OCI-LY1 (cell line): ENCODE data around the gene KRTAP21-2.

Experiments used
- H2AFZ ChIP-seq: fragments of 200-600 bp; sonication (generic), shearing (Covaris generic); 2 replicates; pipeline ENCODE4 v1.6.0; 2014; ENCODE audit warnings: antibody characterized with exemption, mild to moderate bottlenecking, low read length
- H3F3A ChIP-seq: fragments of 200-600 bp; sonication (generic), shearing (Covaris generic); 2 replicates; pipeline ENCODE4 v1.6.0; 2014; ENCODE audit warnings: mild to moderate bottlenecking, antibody characterized with exemption, low read length, moderate library complexity; ENCODE audit not compliant: insufficient read depth
- H3K27ac ChIP-seq: fragments of 200-600 bp; sonication (generic); 2 replicates; pipeline ENCODE4 v1.5.1; 2014; ENCODE audit warnings: low read length, mixed run types, mild to moderate bottlenecking, low read depth; ENCODE audit not compliant: poor library complexity, severe bottlenecking
- H3K27me3 ChIP-seq: fragments of 200-600 bp; sonication (generic); 2 replicates; pipeline ENCODE4 v1.6.0; 2014; ENCODE audit warnings: antibody characterized with exemption, mild to moderate bottlenecking, low read length, moderate library complexity; ENCODE audit not compliant: insufficient read depth
- H3K36me3 ChIP-seq: fragments of 200-600 bp; sonication (generic); 2 replicates; pipeline ENCODE4 v1.6.1; 2014; ENCODE audit warnings: mild to moderate bottlenecking, antibody characterized with exemption, low read length, moderate library complexity, mixed read lengths; ENCODE audit not compliant: insufficient read depth
- H3K4me1 ChIP-seq: fragments of 200-600 bp; sonication (generic); 2 replicates; pipeline ENCODE4 v1.5.1; 2014; ENCODE audit warnings: mild to moderate bottlenecking, low read length, moderate library complexity; ENCODE audit not compliant: insufficient read depth, severe bottlenecking
- H3K4me2 ChIP-seq: fragments of 200-600 bp; sonication (generic), shearing (Covaris generic); 2 replicates; pipeline ENCODE4 v1.6.1; 2014; ENCODE audit warnings: low read length
- H3K4me3 ChIP-seq: fragments of 200-600 bp; sonication (generic); 2 replicates; pipeline ENCODE4 v1.5.1; 2014; ENCODE audit warnings: low read length, low read depth, mild to moderate bottlenecking, mixed read lengths; ENCODE audit not compliant: poor library complexity, severe bottlenecking
- H3K79me2 ChIP-seq: fragments of 200-600 bp; shearing (Covaris generic); 2 replicates; pipeline ENCODE4 v1.6.1; 2016; ENCODE audit warnings: mixed run types, low read length, mixed read lengths; ENCODE audit not compliant: insufficient read depth
- H3K9ac ChIP-seq: fragments of 200-600 bp; sonication (generic), shearing (Covaris generic); 2 replicates; pipeline ENCODE4 v1.6.1; 2014; ENCODE audit warnings: mild to moderate bottlenecking, low read length, mixed read lengths
- H3K9me2 ChIP-seq: fragments of 200-600 bp; sonication (generic), shearing (Covaris generic); 2 replicates; pipeline ENCODE4 v1.6.1; 2014; ENCODE audit warnings: low read depth, mild to moderate bottlenecking, low read length, mixed read lengths
- H3K9me3 ChIP-seq: fragments of 200-600 bp; shearing (Covaris generic); 2 replicates; pipeline ENCODE4 v1.6.1; 2014; ENCODE audit warnings: low read length, mixed read lengths
- H4K20me1 ChIP-seq: fragments of 200-600 bp; sonication (generic), shearing (Covaris generic); 2 replicates; pipeline ENCODE4 v1.6.0; 2016; ENCODE audit warnings: mild to moderate bottlenecking, low read length; ENCODE audit not compliant: insufficient read depth
- EZH2 ChIP-seq: fragments of 200-600 bp; sonication (generic), shearing (Covaris generic); IDR thresholded peaks from 2 replicates; pipeline ENCODE4 v1.8.0; 2017; ENCODE audit warnings: borderline replicate concordance, mixed run types, mild to moderate bottlenecking, antibody characterized with exemption, low read length, moderate library complexity, mixed read lengths
- TF ChIP-seq, protein P1 (sequence below): fragments of 200-600 bp; sonication (generic), shearing (Covaris generic); IDR thresholded peaks from 2 replicates; pipeline ENCODE4 v1.5.1; 2017; ENCODE audit warnings: mild to moderate bottlenecking, antibody characterized with exemption, low read length, moderate library complexity, mixed read lengths

Gene KRTAP21-2

DNA sequence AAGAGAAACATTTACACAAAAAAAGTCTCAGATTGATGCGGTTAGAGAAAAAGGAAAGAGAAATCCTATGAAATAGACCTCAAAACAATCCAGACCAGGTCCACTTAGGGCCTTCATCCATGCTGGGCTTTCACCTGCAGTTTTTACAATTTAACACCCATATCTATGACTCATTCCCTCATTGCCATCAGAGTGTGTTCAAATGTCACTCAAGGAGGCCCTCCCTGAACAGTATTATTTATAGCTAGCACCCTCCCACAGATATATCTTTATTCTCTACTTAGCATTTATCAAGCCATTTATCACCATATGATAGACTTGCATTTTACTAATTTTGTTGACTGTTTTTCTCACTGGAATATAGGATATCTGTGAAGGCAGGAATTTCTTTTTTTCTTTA, 27.7 kb downstream of the KRTAP21-2 start:
- no peaks in the 10 kb centered on the region for H3K4me1 ChIP-seq
- no peak overlapping the region for H3K4me2 ChIP-seq
- H3K9ac ChIP-seq = no peak overlapping the region
- H3K4me3 ChIP-seq = no peak overlapping the region
- no peaks in the 10 kb centered on the region for H3K9me2 ChIP-seq
- H4K20me1 ChIP-seq = no peaks in the 10 kb centered on the region
- no peaks in the 10 kb centered on the region for H3K9me3 ChIP-seq
- no peak overlapping the region for H2AFZ ChIP-seq
- H3K36me3 ChIP-seq = no peaks in the 10 kb centered on the region
- TF ChIP-seq EZH2 = no peak
- TF ChIP-seq, protein P1, sequence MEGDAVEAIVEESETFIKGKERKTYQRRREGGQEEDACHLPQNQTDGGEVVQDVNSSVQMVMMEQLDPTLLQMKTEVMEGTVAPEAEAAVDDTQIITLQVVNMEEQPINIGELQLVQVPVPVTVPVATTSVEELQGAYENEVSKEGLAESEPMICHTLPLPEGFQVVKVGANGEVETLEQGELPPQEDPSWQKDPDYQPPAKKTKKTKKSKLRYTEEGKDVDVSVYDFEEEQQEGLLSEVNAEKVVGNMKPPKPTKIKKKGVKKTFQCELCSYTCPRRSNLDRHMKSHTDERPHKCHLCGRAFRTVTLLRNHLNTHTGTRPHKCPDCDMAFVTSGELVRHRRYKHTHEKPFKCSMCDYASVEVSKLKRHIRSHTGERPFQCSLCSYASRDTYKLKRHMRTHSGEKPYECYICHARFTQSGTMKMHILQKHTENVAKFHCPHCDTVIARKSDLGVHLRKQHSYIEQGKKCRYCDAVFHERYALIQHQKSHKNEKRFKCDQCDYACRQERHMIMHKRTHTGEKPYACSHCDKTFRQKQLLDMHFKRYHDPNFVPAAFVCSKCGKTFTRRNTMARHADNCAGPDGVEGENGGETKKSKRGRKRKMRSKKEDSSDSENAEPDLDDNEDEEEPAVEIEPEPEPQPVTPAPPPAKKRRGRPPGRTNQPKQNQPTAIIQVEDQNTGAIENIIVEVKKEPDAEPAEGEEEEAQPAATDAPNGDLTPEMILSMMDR = no peak
- no peaks in the 10 kb centered on the region for H3K79me2 ChIP-seq
- no peaks in the 10 kb centered on the region for H3F3A ChIP-seq
- H3K27me3 ChIP-seq = no peaks in the 10 kb centered on the region
- H3K27ac ChIP-seq = no peak overlapping the region

- no peaks in the 10 kb centered on the region for H3K27me3 ChIP-seq
- no peak within 1 kb of the TSS for H3K27ac ChIP-seq
- no peak for TF ChIP-seq EZH2
- TF ChIP-seq, protein P1 = no peak
- no peaks in the 10 kb centered on the region for H3K9me3 ChIP-seq
- H3K4me2 ChIP-seq = no peak within 1 kb of the TSS
- no peaks in the 10 kb centered on the region for H3K79me2 ChIP-seq
- H3K4me1 ChIP-seq = no peaks in the 10 kb centered on the region
- no peak within 1 kb of the TSS for H2AFZ ChIP-seq
- no peaks in the 10 kb centered on the region for H4K20me1 ChIP-seq
- H3K9me2 ChIP-seq = no peaks in the 10 kb centered on the region
- no peak within 1 kb of the TSS for H3K4me3 ChIP-seq
- no peak within 1 kb of the TSS for H3K9ac ChIP-seq
- H3F3A ChIP-seq = no peaks in the 10 kb centered on the region
- no peaks in the 10 kb centered on the region for H3K36me3 ChIP-seq
Observed at GRCh38 chr21:30718239-30718909, 28.7 kb downstream of the KRTAP21-2 start, which contains the start of gene KRTAP21-3. KRTAP21-3 (minus strand) TSS chr21:30718777; CDS start chr21:30718759, 18 bp downstream.

DNA sequence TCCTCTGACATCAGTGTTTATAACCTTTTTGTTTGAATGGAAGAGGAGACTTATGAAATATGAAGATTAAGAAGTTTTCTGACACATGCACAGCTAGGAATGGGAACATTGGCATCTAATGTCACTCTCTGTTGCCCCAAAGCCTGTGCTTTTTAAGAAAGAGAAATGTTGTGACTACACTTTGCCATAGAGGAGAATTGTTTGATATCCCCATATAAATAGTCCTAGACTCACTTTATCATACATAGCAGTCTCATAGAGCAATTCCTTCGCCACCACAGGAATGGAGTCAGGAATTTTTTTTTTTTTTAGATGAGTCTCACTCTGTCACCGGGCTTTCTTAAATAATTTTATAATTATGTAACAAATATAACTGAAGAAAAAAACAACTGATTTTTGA, 30.0 kb downstream of the KRTAP21-2 start:
- no peaks in the 10 kb centered on the region for H3F3A ChIP-seq
- no peaks in the 10 kb centered on the region for H3K27me3 ChIP-seq
- H3K9me3 ChIP-seq = no peaks in the 10 kb centered on the region
- H3K4me2 ChIP-seq = no peak overlapping the region
- no peak overlapping the region for H3K4me3 ChIP-seq
- H3K9ac ChIP-seq = no peak overlapping the region
- no peaks in the 10 kb centered on the region for H3K9me2 ChIP-seq
- TF ChIP-seq, protein P1 = no peak
- TF ChIP-seq EZH2 = no peak
- no peaks in the 10 kb centered on the region for H3K4me1 ChIP-seq
- no peaks in the 10 kb centered on the region for H4K20me1 ChIP-seq
- no peaks in the 10 kb centered on the region for H3K36me3 ChIP-seq
- no peak overlapping the region for H2AFZ ChIP-seq
- no peaks in the 10 kb centered on the region for H3K79me2 ChIP-seq
- no peak overlapping the region for H3K27ac ChIP-seq
